ENCODE measurements around the gene GATA5. TPM values are rescaled to one million over a fixed set of nuclear protein-coding genes. Genes with fewer than 3 reads are reported as not detected.

GATA5 gene, protein sequence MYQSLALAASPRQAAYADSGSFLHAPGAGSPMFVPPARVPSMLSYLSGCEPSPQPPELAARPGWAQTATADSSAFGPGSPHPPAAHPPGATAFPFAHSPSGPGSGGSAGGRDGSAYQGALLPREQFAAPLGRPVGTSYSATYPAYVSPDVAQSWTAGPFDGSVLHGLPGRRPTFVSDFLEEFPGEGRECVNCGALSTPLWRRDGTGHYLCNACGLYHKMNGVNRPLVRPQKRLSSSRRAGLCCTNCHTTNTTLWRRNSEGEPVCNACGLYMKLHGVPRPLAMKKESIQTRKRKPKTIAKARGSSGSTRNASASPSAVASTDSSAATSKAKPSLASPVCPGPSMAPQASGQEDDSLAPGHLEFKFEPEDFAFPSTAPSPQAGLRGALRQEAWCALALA
- total RNA-seq, result not detected

- H3K36me3 Mint-ChIP-seq, result no peaks in the 10 kb centered on the region
- H3K27ac Mint-ChIP-seq, result no peak within 1 kb of the TSS
- DNase-seq (ENCODE audit: low spot score in 2 of 2) (no peak), ATAC-seq (no peak)
- no peaks in the 10 kb centered on the region for H3K9me3 Mint-ChIP-seq
These were observed at the start of gene GATA5 for GRCh38 chr20:62475772-62476055. Gene GATA5, minus strand, starts transcription at chr20:62475995. Its CDS starts 474 bp downstream, at chr20:62475521.

DNA sequence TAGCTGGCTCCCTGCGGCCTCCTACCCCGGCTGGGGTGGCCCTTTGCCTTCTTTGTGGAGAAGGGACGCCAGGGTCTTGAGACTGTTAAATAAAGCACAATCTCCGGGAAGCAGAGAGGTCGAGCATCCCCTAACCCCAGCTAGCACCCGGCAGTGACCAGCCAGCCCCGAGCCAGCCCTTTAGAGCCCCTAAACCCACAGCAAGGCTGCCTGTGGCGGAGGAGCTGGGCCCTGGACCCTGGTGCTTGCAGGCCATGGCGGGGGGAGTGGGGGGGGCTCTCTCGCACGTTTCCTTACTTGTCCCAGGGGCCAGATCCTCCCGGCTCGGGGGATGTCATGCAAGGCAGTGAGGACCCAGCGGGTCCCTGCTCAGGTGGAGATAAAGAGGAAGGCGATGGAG is 49.2 kb upstream of the GATA5 start:
- Mint-ChIP-seq H3K9me3 (no peaks in the 10 kb centered on the region), H3K27ac (no peak overlapping the region), H3K36me3 (no peaks in the 10 kb centered on the region)
- DNase-seq (ENCODE audit: low spot score in 2 of 2) (no peak), ATAC-seq (no peak)

- H3K9me3 Mint-ChIP-seq, result no peaks in the 10 kb centered on the region
- DNase-seq (ENCODE audit: low spot score in 2 of 2), result no peak
- H3K27ac Mint-ChIP-seq, result no peak overlapping the region
- H3K36me3 Mint-ChIP-seq, result no peaks in the 10 kb centered on the region
- ATAC-seq, result no peak
These were observed 48.7 kb upstream of the GATA5 start for GRCh38 chr20:62524505-62524911.

- DNase-seq (ENCODE audit: low spot score in 2 of 2) (peak; percentile 64 to 65), ATAC-seq (peak; percentile 87 to 100)
- no peaks in the 10 kb centered on the region for H3K36me3 Mint-ChIP-seq
- no peak overlapping the region for H3K27ac Mint-ChIP-seq
- no peaks in the 10 kb centered on the region for H3K9me3 Mint-ChIP-seq
These were observed 47.8 kb upstream of the GATA5 start for GRCh38 chr20:62523473-62524203.

- peak; percentile 43 to 82 for ATAC-seq
- Mint-ChIP-seq H3K27ac (no peak overlapping the region), H3K9me3 (no peaks in the 10 kb centered on the region), H3K36me3 (no peaks in the 10 kb centered on the region)
- no peak for DNase-seq (ENCODE audit: low spot score in 2 of 2)
These were observed 47.1 kb upstream of the GATA5 start for GRCh38 chr20:62522748-62523396.

DNA sequence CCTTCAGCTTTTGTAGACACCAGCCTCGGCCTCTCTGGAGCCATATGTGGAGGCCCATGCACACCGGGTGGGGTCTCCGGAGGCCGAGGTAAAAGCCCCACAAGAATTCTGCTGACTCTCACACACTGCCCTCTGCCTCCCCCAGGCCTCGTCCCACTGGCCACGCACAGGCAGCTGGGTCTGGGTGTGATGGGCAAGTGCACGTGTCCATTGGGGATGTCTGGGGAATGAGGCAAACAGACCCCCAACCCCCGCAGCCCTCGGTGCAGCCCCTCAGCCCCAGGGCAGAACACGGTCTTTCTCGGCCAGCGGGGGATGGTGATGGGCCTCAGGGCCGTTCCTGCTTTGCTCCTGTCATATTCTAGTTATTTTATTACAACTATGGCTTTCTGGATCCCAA is 44.0 kb upstream of the GATA5 start:
- DNase-seq (ENCODE audit: low spot score in 2 of 2), result no peak
- H3K36me3 Mint-ChIP-seq, result no peaks in the 10 kb centered on the region
- no peak for ATAC-seq
- H3K9me3 Mint-ChIP-seq, result no peaks in the 10 kb centered on the region
- no peak overlapping the region for H3K27ac Mint-ChIP-seq

DNA sequence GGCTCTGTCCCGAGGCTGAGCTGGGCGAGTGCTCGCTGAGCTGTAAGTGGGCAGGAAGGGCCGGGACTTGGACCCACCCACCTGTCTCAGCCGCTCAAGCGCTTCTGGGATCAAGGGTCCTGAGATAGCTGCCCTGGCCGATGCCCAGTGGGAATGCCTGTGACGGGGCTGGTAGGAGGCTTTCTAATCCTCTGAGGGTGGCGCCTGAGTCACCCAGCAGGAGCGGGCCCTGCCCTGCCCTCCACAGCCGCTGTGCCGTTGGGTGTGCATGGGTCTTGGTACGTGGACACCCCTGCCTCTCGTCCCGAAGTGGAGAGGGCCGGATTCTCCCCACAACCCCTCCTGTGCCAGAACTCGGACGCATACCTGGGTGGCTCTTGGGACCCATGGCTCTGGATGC is 43.1 kb upstream of the GATA5 start:
- Mint-ChIP-seq H3K36me3 (no peaks in the 10 kb centered on the region), H3K9me3 (no peaks in the 10 kb centered on the region), H3K27ac (no peak overlapping the region)
- DNase-seq (ENCODE audit: low spot score in 2 of 2) (no peak), ATAC-seq (no peak)

DNA sequence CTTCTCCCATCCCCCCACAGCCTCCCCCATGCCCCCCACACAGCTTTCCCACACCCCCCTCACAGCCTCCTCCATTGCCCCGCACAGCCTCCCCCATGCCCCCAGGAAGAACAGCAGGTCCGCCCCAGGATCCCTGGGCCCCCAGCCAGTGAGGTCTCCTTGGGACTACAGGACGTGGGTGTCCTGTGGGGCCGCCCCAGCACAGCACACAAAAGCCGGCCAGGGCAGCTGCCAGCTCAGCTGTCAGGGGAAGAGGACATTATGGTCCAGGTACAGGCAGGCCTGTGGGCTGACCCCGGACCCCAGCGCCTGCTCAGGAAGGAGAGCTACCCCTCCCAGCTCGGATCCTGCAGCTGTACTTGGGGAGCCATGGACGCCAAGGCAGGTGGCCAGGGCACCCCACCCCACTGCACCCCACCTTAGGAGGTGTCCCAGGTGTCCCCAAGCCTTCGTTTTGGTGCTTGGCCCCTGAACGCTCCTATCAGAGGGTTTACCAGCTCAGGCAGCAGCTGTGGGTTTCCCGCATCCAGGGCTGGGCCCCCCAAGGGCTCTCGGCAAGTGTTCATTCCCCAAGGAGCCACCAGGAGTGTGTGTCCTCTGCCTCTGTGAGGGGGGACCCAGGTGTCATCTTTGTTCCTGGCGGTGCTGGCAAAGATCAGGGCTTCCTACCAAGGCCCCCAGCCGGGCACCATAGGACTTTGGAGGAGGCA is 42.3 kb upstream of the GATA5 start:
- H3K36me3 Mint-ChIP-seq, result no peaks in the 10 kb centered on the region
- DNase-seq (ENCODE audit: low spot score in 2 of 2), result no peak
- ATAC-seq, result no peak
- H3K9me3 Mint-ChIP-seq, result no peaks in the 10 kb centered on the region
- H3K27ac Mint-ChIP-seq, result no peak overlapping the region

GRCh38 chr20:62517168-62517567 is 41.4 kb upstream of the GATA5 start:
- no peak overlapping the region for H3K27ac Mint-ChIP-seq
- H3K36me3 Mint-ChIP-seq, result no peaks in the 10 kb centered on the region
- DNase-seq (ENCODE audit: low spot score in 2 of 2) (no peak), ATAC-seq (no peak)
- H3K9me3 Mint-ChIP-seq, result no peaks in the 10 kb centered on the region

DNA sequence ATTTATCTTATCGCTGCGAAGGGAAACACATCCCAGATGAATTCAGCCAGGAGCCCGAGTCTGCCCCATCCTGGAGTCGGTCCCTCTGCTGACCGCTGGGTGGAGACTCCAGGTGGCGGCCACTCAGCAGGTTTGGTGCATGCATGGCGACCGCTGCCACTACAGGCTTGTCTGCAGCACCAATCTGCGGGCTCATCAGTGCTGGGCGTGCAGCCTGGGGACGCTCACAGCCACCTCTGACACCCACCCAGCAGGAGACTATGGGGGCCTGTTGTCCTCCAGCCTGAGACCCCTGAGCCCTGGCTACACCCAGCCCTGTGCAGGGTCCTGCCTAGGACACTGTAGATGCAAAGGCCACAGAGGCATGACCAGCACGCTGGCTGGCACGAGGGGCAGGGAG is 40.5 kb upstream of the GATA5 start:
- ATAC-seq, result no peak
- H3K9me3 Mint-ChIP-seq, result no peaks in the 10 kb centered on the region

DNA sequence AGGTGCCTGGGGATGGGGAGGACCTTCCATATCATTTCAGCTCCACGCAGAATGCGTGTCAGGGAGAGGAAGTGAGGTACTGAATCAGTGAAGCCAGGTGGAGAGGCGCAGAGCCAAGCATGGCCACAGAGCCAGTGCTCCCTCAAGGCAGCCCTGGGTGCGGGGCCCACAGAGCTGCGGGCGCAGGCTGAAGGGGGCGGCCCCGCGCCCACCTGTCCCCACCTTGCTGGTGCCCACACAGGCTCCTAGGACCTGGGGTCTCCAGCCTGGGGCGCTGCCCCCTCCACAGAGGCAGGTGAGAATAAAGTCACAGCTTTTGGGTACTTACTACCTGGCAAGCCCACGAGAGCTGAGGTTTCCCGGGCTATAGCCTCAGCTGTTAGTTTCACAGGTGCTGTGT is 40.0 kb upstream of the GATA5 start:
- DNase-seq (ENCODE audit: low spot score in 2 of 2), result no peak
- ATAC-seq, result no peak
- no peak overlapping the region for H3K27ac Mint-ChIP-seq
- no peaks in the 10 kb centered on the region for H3K9me3 Mint-ChIP-seq
- no peaks in the 10 kb centered on the region for H3K36me3 Mint-ChIP-seq

More for the DNA sequence above, 40.5 kb upstream of the GATA5 start:
- H3K27ac Mint-ChIP-seq, result no peak overlapping the region
- no peak for DNase-seq (ENCODE audit: low spot score in 2 of 2)
- H3K36me3 Mint-ChIP-seq, result no peaks in the 10 kb centered on the region

DNA sequence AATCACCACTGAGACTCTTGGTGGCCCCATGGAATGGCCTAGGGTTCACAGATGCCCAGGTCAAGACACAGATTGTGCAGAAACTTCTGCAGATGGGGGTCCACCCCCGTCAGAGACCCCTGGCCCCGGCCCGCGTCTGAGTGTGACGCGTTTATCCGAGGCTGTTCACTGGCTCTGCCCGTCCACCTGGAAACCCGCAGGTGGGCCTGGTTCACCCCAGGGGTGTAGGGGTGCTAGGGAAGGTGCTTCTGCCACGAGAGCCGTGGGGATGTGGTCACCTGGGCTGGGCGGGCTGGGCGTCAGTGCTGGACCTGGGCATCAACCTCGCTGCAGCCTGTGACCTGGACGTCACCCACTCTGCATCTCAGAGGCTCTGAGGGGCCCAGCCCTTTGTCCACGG is 39.5 kb upstream of the GATA5 start:
- DNase-seq (ENCODE audit: low spot score in 2 of 2) (no peak), ATAC-seq (no peak)
- no peaks in the 10 kb centered on the region for H3K9me3 Mint-ChIP-seq
- H3K27ac Mint-ChIP-seq, result no peak overlapping the region
- H3K36me3 Mint-ChIP-seq, result no peaks in the 10 kb centered on the region

- Mint-ChIP-seq H3K9me3 (no peaks in the 10 kb centered on the region), H3K27ac (no peak overlapping the region), H3K36me3 (no peaks in the 10 kb centered on the region)
- DNase-seq (ENCODE audit: low spot score in 2 of 2), result no peak
- ATAC-seq, result no peak
These were observed 38.2 kb upstream of the GATA5 start for GRCh38 chr20:62513991-62514390.

- Mint-ChIP-seq H3K9me3 (no peaks in the 10 kb centered on the region), H3K36me3 (no peaks in the 10 kb centered on the region), H3K27ac (no peak overlapping the region)
- ATAC-seq (no peak), DNase-seq (ENCODE audit: low spot score in 2 of 2) (no peak)
These were observed 36.3 kb upstream of the GATA5 start for GRCh38 chr20:62511915-62512610.

- Mint-ChIP-seq H3K9me3 (no peaks in the 10 kb centered on the region), H3K27ac (no peak overlapping the region), H3K36me3 (no peaks in the 10 kb centered on the region)
- ATAC-seq, result no peak
- no peak for DNase-seq (ENCODE audit: low spot score in 2 of 2)
These were observed 35.6 kb upstream of the GATA5 start for GRCh38 chr20:62511300-62511914.

- Mint-ChIP-seq H3K9me3 (peaks cover 7 to 8% of the 10 kb centered on the region in 2 donors), H3K27ac (no peak overlapping the region), H3K36me3 (no peaks in the 10 kb centered on the region)
- DNase-seq (ENCODE audit: low spot score in 2 of 2), result no peak
- ATAC-seq, result peak in 1 of 2 donors; percentile 66
These were observed 32.9 kb upstream of the GATA5 start for GRCh38 chr20:62508641-62509051.

All from activated naive CD4-positive, alpha-beta T cell treated with anti-CD3 and anti-CD28 coated beads, Interleukin-2, amount 50 U/mL, for 72 hours (primary cell).